ENCODE measurements around the gene TMTC3.
"Not testable (repeated sequence)": the region's sequence is repeated elsewhere in the genome, so short reads cannot be mapped to it uniquely, and the experiment has no call there.

Gene TMTC3

GRCh38 chr12:88166179-88166578 is 24.1 kb downstream of the TMTC3 start:
- no peak for DNase-seq (ENCODE audit: low spot score)

- DNase-seq (ENCODE audit: low spot score), result no peak
Measured at GRCh38 chr12:88167384-88167783, 25.3 kb downstream of the TMTC3 start.

- DNase-seq (ENCODE audit: low spot score), result peak; percentile 4
Measured at GRCh38 chr12:88172844-88173407, 30.8 kb downstream of the TMTC3 start.

- DNase-seq (ENCODE audit: low spot score), result no peak
Measured at GRCh38 chr12:88175544-88175943, 33.4 kb downstream of the TMTC3 start.

GRCh38 chr12:88179436-88180014 is 37.4 kb downstream of the TMTC3 start:
- DNase-seq (ENCODE audit: low spot score), result no peak

GRCh38 chr12:88181881-88182280 is 39.8 kb downstream of the TMTC3 start:
- DNase-seq (ENCODE audit: low spot score), result no peak

- no peak for DNase-seq (ENCODE audit: low spot score)
Measured at GRCh38 chr12:88182416-88182815, 40.3 kb downstream of the TMTC3 start.

GRCh38 chr12:88184196-88184595 is 42.1 kb downstream of the TMTC3 start:
- DNase-seq (ENCODE audit: low spot score), result no peak

GRCh38 chr12:88185279-88185678 is 43.2 kb downstream of the TMTC3 start:
- DNase-seq (ENCODE audit: low spot score), result no peak

- DNase-seq (ENCODE audit: low spot score), result peak; percentile 79
Measured at GRCh38 chr12:88185988-88186387, 43.9 kb downstream of the TMTC3 start.

GRCh38 chr12:88187571-88187970 is 45.5 kb downstream of the TMTC3 start:
- DNase-seq (ENCODE audit: low spot score), result no peak

- DNase-seq (ENCODE audit: low spot score), result peak; percentile 50
Measured at GRCh38 chr12:88188180-88188579, 46.1 kb downstream of the TMTC3 start.

- DNase-seq (ENCODE audit: low spot score), result no peak
Measured at GRCh38 chr12:88192426-88192825, 50.3 kb downstream of the TMTC3 start.

GRCh38 chr12:88194868-88195267 is 52.8 kb downstream of the TMTC3 start:
- DNase-seq (ENCODE audit: low spot score), result no peak

GRCh38 chr12:88200029-88200428 is 57.9 kb downstream of the TMTC3 start:
- DNase-seq (ENCODE audit: low spot score), result no peak

- no peak for DNase-seq (ENCODE audit: low spot score)
Measured at GRCh38 chr12:88202500-88202899, 60.4 kb downstream of the TMTC3 start.

- DNase-seq (ENCODE audit: low spot score), result no peak
Measured at GRCh38 chr12:88206601-88207000, 64.5 kb downstream of the TMTC3 start.

GRCh38 chr12:88207921-88208620 is 66.0 kb downstream of the TMTC3 start:
- no peak for DNase-seq (ENCODE audit: low spot score)

GRCh38 chr12:88208661-88209060 is 66.6 kb downstream of the TMTC3 start:
- DNase-seq (ENCODE audit: low spot score), result no peak

- DNase-seq (ENCODE audit: low spot score), result not testable (repeated sequence)
Measured at GRCh38 chr12:88210311-88210710, 68.2 kb downstream of the TMTC3 start.

GRCh38 chr12:88218293-88218692 is 76.2 kb downstream of the TMTC3 start:
- DNase-seq (ENCODE audit: low spot score), result no peak

GRCh38 chr12:88219861-88220260 is 77.8 kb downstream of the TMTC3 start:
- no peak for DNase-seq (ENCODE audit: low spot score)

- DNase-seq (ENCODE audit: low spot score), result no peak
Measured at GRCh38 chr12:88223519-88223918, 81.4 kb downstream of the TMTC3 start.

- no peak for DNase-seq (ENCODE audit: low spot score)
Measured at GRCh38 chr12:88225776-88226175, 83.7 kb downstream of the TMTC3 start.
